GM18907 (cell line): ENCODE measurements around the gene IL17B.
"Not testable (repeated sequence)": the region's sequence is repeated elsewhere in the genome, so short reads cannot be mapped to it uniquely, and the experiment has no call there.

ENCODE experiments used
- ATAC-seq: cut with Tn5 transposase; IDR thresholded peaks from one replicate; pipeline ENCODE4 v1.9.1; 2021; ENCODE audit warnings: mild to moderate bottlenecking, moderate library complexity; ENCODE audit not compliant: unreplicated experiment

IL17B gene

DNA sequence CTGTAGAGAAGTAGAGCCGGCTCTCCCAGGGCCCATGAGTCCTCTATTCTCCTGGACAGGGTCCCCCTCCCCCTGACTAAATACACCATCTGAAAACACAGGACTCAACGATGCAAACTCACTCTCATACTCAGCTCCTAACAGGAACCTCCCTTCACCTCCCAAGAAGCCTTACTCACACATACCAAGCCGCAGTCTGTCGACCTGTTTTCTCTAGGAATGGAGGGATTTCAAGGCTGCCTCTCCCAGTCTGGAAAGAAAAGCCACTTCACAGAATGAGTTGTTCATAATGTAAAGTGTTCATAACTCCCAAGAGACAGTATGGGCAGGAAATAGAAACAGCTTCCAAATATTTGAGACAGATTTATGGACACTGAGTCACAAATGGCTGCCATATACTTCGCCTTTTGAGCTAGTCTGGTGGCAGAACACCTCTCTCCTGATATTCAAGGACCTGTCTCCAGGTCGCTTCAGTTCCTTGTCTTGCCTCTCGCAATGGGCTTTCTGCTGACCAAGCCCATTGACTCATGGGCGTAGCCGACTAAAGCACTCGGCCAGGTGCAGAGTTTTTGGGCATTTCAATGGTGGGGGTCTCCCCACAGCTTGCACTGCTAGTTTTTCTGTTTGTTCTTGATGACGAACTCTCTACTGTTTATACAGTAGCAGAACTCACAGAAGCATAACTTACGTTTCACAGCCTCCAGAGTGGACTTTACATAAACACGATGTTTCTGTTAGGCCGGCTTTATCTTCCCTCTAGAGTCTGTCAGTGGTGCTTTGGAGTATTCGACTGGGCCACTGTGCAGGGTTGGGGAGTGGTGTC lies 25.0 kb upstream of the IL17B start:
- no peak for ATAC-seq

DNA sequence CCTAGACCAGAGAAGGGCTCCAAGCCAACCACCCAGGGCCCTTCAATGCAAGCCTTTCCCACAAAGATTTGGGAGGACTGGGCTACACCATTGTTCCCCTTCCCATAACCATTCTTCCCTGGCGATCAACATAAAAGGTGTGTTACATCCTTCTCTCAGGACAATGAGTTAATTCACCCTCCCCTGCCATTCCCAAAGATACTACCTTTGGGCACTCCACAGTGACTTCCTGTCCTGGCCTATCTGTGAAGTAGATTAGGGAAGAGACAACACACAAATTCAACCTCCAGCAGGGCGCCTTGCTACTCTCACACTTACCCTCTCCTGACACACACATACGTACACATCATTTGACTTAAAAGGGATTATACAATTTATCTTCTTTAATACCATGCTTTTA lies 23.2 kb upstream of the IL17B start:
- no peak for ATAC-seq

DNA sequence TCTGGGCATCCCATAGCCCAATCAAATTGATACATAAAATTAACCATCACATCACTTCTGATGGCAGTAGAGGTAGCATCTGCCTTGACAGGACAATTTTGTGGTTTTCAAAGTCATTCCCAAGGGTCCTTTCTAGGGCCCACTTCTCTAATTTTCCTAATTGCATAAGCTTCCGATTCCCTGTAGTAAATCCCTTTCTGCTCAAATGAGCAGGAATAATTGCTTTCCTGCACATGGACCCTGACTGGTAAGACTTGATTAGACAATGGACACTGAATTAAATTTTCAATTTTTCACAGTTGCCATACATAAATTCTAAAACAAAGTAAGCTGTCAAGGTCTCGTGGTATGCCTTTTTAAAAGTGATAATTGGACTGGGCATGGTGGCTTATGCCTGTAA lies 22.0 kb upstream of the IL17B start:
- ATAC-seq: no peak

DNA sequence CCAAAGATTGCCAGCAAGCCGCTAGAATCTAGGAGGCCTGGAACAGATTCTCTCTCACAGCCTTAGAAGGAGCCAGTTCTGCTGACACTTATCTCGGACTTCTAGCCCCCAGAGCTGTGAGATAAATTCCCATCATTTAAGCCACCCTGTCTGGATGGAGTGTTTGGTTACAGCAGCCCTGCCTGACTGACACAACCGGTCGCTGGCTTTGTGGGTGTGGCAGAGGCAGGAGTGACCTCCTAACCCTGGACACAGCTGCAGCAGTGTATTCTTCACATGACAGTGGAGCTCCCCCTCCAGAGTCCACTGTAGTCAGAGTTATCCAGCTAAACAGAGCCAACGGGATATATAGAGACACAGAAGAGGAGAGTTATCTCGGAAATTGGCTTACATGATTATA lies 21.2 kb upstream of the IL17B start:
- no peak for ATAC-seq

DNA sequence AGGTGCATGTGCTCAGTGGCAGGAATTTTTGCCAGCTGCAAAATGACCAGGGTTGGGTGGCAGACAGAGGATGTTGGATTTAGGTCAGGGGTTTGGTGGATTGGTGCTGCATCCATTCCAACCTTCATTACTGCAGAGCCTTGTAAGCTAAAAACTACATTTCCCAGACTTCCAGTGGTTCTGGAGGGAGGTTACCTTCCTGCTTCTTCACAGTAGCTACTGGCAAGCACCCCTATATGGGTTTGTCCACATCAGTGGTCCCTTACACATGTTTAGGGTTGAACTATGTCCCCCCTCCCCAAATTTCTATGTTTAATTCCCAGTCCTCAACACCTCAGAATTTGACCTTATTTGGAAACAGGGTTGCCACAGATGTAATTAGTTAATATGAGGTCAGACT lies 20.7 kb upstream of the IL17B start:
- no peak for ATAC-seq

DNA sequence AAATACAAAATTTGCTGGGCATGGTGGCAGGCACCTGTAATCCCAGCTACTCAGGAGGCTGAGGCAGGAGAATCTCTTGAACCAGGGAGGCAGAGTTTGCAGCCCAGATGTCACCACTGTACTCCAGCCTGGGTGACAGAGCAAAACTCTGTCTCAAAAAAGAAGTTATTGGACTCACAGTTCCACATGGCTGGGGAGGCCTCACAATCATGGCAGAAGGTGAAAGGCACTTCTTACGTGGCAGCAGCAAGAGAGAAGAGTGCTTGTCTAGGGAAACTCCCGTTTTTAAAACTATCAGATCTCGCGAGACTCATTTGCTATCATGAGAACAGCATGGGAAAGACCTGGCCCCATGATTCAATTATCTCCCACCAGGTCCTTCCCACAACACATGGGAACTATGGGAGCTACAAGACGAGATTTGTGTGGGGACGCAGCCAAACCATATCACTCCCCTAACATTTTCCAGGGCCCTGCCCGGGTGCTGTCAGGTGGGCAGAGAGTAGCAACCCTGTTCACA lies 19.7 kb upstream of the IL17B start:
- not testable (repeated sequence) for ATAC-seq

DNA sequence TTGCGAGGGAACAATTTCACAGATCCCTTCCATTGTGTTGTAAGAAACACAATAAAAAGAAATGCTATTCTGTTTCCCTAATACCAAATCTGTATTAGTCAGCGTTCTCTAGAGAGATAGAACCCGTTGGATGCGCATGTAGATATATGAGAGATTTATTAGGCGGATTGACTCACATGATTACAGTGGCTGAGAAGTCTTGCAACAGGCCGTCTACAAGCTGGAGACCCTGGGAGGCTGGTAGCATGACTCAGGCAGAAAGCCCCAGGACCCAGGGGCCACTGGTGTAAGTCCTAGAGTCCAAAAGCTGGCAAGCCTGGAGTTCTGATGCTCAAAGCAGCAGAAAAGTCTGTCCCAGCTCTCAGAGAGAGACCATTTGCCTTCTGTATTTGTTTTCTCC lies 18.4 kb upstream of the IL17B start:
- no peak for ATAC-seq

DNA sequence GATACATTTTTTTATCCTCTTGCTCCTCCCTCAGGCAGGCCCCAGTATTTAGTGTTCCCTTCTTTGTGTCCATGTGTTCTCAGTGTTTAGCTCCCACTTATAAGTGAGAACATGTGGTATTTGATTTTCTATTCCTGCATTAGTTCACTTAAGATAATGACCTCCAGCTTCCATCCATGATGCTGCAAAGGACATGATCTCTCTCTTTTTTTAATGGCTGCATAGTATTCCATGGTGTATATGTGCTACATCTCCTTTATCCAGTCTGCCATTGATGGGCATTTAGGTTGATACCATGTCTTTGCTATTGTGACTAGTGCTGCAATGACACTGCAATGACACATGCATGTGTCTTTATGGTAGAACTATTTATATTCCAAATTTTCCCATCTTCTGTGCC lies 15.9 kb upstream of the IL17B start:
- not testable (repeated sequence) for ATAC-seq

DNA sequence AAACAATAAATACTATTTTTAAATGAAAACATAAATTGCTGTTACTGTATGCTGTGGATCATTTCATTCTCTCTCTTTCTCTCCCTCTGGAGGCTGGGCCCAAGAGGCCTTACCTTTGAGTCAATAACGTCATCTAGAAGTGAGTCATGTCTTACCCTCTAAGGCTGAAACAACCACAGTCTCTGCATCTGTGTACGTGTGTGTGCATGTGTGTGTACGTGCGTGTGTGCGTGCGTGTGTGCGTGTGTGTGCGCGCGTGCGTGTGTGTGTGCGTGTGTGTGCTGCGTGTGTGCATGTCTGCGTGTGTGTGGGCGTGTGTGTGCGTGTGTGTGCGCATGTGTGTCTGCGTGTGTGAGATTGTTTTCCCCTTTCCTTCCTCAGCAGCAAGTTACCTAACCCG lies 13.6 kb upstream of the IL17B start:
- no peak for ATAC-seq

DNA sequence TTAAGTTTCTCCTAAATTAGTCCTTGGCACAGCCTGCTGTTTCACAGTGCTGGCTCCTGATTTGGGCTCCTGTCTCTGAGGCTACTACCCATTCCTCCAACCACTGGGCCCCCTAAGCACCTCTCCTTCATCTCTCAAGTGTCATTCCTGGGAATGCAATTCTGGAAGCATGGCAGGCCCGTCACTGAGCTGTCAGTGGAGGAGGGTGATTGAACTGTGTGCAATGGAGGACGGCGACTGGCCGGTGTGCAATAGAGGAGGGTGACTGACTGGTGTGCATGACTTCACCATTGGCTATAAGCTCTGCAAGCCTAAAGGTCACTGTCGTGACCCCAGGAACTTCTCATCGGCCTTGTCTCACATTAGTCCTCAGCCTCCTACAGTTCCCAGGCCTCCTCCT lies 12.4 kb upstream of the IL17B start:
- no peak for ATAC-seq

DNA sequence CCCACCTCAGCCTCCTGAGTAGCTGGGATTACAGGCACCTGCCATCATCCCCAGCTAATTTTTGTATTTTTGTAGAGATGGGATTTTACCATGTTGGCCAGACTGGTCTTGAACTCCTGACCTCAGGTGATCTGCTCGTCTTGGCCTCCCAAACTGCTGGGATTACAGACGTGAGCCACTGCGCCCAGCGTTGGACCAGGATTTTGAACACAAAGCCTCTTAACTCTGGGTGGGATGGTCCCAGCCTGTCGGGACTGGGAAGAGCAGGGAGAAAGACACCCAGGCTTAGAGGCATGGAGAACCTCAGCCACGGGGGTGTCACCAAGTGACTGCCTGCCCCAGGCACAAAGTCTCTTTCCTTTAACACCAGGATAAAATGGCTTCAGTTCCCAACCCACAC lies 12.0 kb upstream of the IL17B start:
- ATAC-seq: not testable (repeated sequence)

DNA sequence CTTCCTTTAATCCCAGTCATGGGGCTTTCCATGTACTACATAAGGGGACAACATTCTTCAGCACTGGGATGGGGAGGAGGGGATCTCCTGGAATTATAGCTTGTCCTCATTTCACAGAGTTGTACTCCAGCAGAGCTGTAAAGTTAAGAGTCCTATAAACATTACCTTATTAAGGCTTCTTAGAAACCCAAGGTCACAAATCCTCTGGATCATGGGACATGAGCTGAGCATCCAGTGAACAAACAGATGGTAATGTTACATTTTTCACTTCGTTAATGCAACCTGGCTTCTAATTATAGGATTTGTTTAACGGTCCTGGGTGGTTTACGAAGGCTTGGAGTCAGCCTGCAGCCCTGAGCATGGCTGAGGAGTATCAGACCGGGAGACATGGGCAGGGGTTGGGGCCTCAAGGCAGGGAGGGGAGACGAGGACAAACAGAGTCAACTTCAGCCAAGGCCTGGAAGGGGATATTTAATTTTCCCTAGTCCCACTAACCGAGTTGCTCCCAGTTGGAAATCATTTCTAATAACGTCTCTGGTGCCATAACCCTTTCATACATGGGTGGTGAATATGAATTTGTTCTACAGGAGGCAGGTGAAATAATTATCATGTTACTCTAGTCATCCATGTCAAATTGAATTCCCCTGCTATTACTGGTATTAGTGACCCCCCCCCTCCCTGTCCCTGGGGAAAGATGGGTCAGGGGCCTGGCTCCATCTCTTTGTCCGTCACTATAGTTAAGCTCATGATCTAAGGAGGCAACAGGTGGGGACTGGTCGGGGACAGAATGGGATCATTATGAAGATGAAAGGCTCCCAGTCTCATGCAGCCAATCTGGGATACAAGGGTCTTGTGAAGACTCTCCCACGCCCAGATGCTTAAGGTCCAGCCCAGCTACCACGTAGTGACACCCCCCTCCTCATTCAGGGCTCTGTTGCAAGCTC lies 10.7 kb upstream of the IL17B start:
- no peak for ATAC-seq

DNA sequence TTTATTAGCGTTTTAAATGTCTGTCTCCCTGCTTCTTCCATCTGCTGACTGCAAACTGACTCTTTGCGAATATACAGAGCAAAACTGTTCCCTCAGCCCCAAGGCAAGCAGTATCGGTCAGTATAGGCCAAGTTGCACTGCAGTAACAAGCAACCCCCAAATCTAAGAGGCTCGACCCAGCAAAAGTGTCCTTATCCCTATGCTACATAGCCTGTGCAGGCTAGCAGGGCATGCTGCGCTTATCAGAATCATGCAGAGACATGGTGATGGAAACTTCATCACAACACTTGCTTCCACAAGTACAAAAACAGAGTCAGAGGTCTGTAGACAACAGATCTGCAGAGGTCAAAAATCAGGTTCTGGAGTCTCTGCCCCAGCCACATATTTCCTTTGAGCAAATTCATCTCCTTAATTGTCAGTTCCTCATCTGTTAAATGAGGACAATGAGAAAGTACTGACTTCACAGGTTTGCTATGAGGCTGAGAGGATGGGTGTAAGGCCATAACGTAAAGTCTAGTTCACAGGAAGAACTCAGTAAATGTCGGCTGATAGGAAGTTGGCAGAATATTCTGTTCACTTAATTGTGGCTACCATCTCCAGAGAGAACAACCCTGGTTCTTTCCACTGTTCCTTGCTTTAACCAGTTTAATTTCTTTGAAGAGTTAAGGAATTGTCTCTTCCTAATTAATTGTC lies 9.6 kb upstream of the IL17B start:
- ATAC-seq: no peak

DNA sequence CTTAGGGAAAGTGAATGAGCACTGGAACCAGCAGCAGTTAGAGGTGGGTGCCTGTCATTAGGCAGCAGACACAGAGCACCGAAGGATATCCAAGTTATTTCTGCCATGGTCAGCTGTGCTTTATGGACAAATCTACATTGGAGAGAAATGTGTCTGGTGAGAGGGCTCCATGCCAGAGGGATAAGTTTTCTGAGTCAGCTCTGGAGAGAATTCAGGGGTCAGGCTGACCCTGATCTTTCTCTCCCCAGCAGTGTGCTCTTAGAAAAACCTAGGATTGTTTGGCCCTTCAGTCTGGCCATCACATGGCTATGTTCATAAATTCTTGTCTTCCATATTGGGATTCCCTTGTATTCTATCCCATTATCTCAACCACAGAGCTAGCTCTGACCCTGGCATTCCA lies 8.9 kb upstream of the IL17B start:
- ATAC-seq: no peak

DNA sequence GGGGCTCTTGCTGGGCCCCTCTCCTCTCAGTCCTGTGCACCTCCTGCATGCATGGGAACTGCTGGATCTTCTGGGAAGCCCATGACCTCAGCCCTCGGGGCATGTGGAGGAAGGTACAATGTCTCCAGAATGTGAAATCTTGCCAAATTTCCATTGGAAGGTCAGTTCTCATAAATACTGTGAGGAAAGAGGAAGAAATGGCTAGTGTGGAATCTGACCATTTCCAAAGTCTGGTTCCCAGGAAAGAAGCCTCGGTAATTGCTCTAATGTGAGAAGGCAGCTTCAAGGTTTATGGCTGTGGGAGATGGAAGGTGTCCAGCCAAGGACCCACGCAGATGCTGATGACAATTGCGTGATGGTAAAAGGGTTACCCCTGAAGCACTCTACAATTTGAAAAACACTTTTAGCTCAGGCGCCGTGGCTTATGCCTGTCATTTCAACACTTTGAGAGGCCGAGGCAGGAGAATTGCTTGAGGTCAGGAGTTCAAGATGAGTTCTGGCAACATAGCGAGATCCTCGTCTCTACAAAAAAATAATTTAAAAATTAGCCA lies 8.1 kb upstream of the IL17B start:
- no peak for ATAC-seq

DNA sequence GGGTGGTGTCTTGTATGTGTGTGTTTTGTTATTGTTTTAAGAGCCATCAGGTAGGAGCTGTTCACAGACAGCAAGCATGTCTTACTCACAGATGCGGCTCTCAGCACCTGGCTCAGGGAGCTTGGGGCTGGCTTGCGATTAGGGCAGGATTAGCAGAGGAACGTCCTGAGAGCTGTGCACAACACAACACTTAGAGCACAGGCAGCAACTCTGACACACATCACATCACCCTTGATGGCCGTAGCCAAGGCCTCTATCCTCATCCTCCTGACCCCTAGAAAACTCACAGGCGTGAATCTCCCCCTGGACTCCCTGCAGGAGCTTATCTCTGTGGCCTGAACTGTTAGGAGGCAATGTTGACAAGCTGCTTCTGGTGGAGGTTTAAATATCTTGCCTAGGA lies 7.1 kb upstream of the IL17B start:
- no peak for ATAC-seq

DNA sequence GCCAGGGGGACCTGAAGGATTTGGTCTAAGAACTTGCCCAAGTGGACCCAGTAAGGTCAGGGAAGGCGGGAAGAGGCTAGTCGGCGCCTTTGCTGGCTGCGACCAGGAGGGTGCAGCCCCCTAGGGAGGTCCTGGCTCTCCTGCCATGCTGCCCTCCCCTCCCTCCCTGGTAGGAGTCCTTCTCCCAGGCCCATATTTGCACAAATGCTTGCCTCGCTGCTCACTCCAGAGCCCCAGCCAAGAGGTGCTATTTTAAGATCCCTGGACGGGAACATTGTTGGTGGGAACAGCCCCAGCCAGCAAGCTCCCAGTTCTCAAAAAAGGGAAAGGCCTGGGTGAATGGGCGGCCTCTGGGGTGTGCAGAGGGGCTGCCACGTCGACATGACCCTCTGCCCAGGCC lies 4.3 kb upstream of the IL17B start:
- no peak for ATAC-seq

DNA sequence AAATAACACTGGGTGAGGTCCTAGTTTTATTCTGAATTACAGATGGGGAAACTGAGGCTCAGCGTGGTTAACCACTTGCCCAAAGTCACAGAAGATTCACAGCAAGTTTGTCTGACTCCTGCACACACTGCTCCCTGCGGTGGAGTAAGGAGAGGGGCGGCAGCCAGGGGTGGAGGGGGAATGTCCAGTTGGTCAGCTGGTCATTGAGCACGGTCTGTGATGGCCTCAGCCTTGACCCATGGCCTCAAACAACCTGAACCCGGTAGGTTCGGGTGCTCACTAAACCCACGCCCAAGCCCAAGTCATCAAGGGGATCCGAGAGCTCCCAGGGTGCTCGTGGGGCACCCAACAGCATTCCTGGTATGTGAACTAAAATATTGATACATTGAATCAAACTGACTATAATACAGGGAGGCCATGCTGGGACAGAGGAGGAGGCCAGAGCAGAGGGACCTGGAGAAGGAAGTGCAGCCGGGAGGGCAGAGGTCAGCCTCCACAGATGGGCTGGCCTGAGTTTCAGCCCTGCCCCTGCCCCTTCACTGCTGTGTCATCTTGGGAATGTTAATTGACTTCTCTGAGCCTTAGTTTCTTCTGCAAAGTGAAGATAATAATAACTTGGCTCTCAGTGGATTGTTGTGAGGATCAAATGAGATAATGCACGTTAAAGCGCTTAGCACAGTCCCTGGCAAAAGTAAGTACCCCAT lies 3.6 kb upstream of the IL17B start:
- ATAC-seq: no peak

DNA sequence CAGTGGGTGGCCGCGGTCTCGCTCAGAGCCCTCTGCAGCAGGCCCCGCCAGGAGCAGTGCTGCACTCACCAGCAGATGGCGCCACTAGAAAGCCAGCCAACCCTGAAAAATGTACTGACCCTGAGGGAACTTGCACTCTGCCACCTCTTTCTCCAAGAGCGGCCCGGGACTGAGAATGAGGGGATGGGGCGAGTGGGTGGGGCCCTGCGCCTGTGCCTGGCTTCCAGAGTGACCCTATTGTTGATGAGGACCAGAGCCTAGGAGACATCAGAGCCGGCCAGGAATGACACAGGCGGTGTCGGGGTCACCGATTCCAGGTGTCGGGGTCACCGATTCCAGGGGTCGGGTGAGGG lies 2.9 kb upstream of the IL17B start:
- ATAC-seq: peak; percentile 76

DNA sequence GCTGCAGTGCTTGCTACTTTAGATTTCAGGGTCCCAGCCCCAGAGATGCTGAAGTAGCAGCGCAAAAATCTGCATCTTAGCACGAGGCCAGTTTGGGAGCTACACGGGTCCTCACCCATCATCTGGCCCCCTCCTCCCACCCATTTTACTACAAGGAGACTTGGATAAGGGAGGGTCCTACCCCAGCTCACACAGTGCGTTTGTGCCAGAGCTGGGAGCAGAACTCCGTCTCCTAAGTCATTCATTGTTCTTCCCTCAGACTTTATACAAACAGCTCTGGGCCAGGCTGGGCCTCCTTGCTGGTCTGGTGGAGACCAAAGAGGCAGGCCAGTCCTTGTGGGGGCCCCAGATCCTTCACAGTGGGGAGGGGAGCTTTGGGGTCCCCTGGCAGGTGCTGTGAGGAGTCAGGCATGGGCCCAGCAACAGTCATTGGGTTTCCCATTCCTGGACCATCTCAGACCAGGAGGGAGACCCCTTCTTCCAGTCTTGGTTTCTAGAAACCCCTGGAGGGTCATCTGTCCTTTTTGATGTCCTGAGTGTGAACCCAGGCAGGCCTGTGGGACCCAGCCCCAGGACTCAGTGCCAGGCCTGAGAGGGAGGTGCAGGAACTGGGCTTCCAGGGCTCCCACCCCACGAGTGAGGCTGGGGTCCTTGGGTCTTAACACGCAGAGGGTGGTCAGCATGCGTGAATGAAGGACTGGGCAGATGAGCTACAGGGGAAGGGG lies 2.3 kb upstream of the IL17B start:
- peak; percentile 5 for ATAC-seq
